ENCODE results near the gene TMEM107. TPM values are rescaled to one million over a fixed set of nuclear protein-coding genes. Genes with fewer than 3 reads are reported as not detected.

TMEM107 gene
- total RNA-seq, 2 donors from 2014 or later: 13.2 to 17.0 TPM

GRCh38 chr17:8145811-8146210 is 30.4 kb downstream of the TMEM107 start:
- no peak for DNase-seq
- TF ChIP-seq CTCF (IDR thresholded peaks at IDR 0.05): no peak
- Histone ChIP-seq H3K9ac (ENCODE audit: low read depth in 2 of 2, low read length in 2 of 2) (no peak overlapping the region), H3K27ac (no peak overlapping the region), H3K4me3 (no peak overlapping the region), H3K36me3 (peaks cover 38% of the 10 kb centered on the region), H3K9me3 (no peaks in the 10 kb centered on the region), H3K27me3 (no peaks in the 10 kb centered on the region), H3K4me1 (peaks cover 5% of the 10 kb centered on the region)
- intact Hi-C loops (cut with DNase I): no loop called here

- DNase-seq: no peak
- no peak for TF ChIP-seq CTCF (IDR thresholded peaks at IDR 0.05)
- Histone ChIP-seq H3K27me3 (no peaks in the 10 kb centered on the region), H3K4me1 (no peaks in the 10 kb centered on the region), H3K9ac (ENCODE audit: low read depth in 2 of 2, low read length in 2 of 2) (no peak overlapping the region), H3K4me3 (no peak overlapping the region), H3K36me3 (peaks cover 36% of the 10 kb centered on the region), H3K27ac (no peak overlapping the region), H3K9me3 (no peaks in the 10 kb centered on the region)
- intact Hi-C loops (cut with DNase I): no loop called here
Observed at GRCh38 chr17:8144401-8145231, 31.6 kb downstream of the TMEM107 start.

- intact Hi-C loops (cut with DNase I): no loop called here
- Histone ChIP-seq H3K27me3 (no peaks in the 10 kb centered on the region), H3K4me3 (no peak overlapping the region), H3K36me3 (peaks cover 31% of the 10 kb centered on the region), H3K27ac (no peak overlapping the region), H3K9me3 (no peaks in the 10 kb centered on the region), H3K4me1 (no peaks in the 10 kb centered on the region), H3K9ac (ENCODE audit: low read depth in 2 of 2, low read length in 2 of 2) (no peak overlapping the region)
- no peak for TF ChIP-seq CTCF (IDR thresholded peaks at IDR 0.05)
- no peak for DNase-seq
Observed at GRCh38 chr17:8143581-8144400, 32.4 kb downstream of the TMEM107 start.

- H3K27me3 ChIP-seq: no peaks in the 10 kb centered on the region
- no peaks in the 10 kb centered on the region for H3K4me1 ChIP-seq
- no peak for DNase-seq
- no peak overlapping the region for H3K27ac ChIP-seq
- no peaks in the 10 kb centered on the region for H3K9me3 ChIP-seq
- no peak for TF ChIP-seq CTCF (IDR thresholded peaks at IDR 0.05)
- no peak overlapping the region for H3K4me3 ChIP-seq
- peaks cover 31% of the 10 kb centered on the region for H3K36me3 ChIP-seq
- no peak overlapping the region for H3K9ac ChIP-seq (ENCODE audit: low read depth in 2 of 2, low read length in 2 of 2)
- intact Hi-C loops (cut with DNase I): no loop called here
Observed at GRCh38 chr17:8142887-8143580, 33.1 kb downstream of the TMEM107 start.

DNA sequence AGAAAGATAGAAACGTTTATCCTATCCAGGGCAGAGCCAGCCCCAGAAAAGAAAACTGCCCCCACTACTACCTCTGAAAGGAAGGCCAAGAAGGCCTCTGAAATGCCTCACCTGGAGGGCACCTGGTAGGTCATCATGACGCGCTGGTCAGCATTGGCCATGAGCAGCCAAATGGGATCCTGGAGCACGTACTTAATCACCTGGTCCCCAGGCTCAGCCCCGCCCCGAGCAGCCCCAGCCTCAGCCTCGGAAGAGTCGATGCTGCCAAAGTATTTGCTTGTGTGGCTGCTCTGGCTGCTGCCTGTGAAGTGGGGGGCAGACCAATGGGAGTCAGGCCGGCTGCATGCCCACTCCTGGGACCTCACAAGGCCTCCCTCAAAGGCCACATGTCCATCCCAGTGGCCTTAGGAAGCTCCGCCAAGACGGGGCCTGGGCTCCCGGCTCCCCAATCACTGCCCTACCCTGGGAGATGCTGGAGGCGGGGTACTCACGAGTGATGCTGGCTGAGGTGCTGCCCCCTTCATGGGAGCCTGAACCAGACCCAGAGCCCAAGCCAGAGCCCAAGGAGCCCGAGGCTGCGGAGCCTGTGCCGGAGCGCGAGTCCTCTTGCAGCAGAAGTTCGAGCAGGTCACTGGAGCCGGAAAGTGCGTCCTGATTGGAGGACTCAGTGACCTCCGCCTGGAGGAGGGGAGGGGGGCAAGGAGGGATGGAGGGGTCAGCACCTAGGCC is 33.9 kb downstream of the TMEM107 start:
- no peaks in the 10 kb centered on the region for H3K27me3 ChIP-seq
- intact Hi-C loops (cut with DNase I): no loop called here
- no peak overlapping the region for H3K4me3 ChIP-seq
- no peak for TF ChIP-seq CTCF (IDR thresholded peaks at IDR 0.05)
- no peaks in the 10 kb centered on the region for H3K4me1 ChIP-seq
- H3K27ac ChIP-seq: no peak overlapping the region
- no peak for DNase-seq
- peaks cover 24% of the 10 kb centered on the region for H3K36me3 ChIP-seq
- H3K9ac ChIP-seq (ENCODE audit: low read depth in 2 of 2, low read length in 2 of 2): no peak overlapping the region
- H3K9me3 ChIP-seq: no peaks in the 10 kb centered on the region

All from colonic mucosa (tissue), 4 donors.